Esophagus muscularis mucosa (tissue), 4 donors: ENCODE results near the gene HOTAIR.

ENCODE experiments used
- EP300 ChIP-seq: sonication (generic); formaldehyde crosslinking; IDR thresholded peaks from one replicate; pipeline ENCODE4 v1.6.1; 2017; ENCODE audit warnings: antibody characterized with exemption
- POLR2A ChIP-seq: fragments of 450-650 bp; IDR thresholded peaks from one replicate; pipeline ENCODE4 v1.6.1; 2017; ENCODE audit warnings: antibody characterized with exemption, moderate library complexity, mild to moderate bottlenecking, low read depth
- TF ChIP-seq, protein P1 (sequence below), 3 experiments: fragments of 200-600 bp in 2 of 3; fragments of 450-650 bp in 1 of 3; sonication (generic) in 2 of 3; IDR thresholded peaks; one replicate each; pipeline ENCODE4 v1.5.1; 2017 to 2019; ENCODE audit warnings: antibody characterized with exemption in 3 of 3, mild to moderate bottlenecking in 2 of 3, moderate library complexity in 1 of 3

DNA sequence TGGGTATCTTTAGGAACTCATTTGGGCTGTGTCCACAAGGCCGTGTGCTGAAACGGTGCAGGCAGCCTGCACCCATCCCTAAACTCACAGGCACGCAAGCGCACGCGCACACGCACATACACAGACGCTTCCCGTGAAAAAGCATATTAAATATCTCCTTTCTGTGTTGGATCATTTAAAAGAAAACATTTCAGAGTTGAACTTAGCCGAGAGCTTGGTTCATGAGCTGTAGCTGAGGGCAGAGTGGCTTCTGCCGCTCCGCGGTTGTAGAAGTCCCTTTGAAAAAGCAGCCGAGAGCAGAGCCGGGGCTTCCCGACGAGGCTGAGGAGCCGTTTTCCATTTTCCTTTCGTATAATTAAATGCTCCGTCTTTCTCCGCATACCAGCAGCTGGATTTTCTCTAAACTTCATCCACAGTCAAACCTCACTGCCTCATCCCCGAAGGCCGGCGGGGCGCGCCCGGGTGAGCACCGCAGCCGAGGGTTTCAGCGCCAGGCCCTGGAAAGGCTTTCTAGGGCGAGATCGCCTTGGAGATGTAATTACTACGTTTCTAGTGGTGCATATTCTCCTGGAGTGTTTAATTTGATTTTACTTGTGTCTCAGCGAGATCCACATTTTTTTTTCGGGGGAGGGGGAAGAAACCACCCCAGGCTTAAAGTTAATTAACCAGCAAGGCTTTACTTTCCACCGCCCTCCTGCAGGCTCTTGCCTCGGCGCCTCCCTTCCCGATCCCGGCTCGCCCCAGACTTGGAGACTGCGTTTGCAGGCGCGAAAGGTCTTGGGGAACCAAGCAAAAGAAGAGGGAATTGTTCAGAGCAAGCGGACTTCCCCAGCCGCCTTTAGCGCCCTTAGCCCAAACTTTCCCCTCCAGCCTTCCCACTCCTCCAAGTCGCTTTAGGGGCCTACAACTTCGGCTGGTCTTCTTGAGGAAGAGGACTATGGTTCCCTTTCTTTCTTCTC lies 39.1 kb downstream of the HOTAIR start:
- TF ChIP-seq, protein P1, sequence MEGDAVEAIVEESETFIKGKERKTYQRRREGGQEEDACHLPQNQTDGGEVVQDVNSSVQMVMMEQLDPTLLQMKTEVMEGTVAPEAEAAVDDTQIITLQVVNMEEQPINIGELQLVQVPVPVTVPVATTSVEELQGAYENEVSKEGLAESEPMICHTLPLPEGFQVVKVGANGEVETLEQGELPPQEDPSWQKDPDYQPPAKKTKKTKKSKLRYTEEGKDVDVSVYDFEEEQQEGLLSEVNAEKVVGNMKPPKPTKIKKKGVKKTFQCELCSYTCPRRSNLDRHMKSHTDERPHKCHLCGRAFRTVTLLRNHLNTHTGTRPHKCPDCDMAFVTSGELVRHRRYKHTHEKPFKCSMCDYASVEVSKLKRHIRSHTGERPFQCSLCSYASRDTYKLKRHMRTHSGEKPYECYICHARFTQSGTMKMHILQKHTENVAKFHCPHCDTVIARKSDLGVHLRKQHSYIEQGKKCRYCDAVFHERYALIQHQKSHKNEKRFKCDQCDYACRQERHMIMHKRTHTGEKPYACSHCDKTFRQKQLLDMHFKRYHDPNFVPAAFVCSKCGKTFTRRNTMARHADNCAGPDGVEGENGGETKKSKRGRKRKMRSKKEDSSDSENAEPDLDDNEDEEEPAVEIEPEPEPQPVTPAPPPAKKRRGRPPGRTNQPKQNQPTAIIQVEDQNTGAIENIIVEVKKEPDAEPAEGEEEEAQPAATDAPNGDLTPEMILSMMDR (IDR thresholded peaks at IDR 0.05): no peak
- no peak for TF ChIP-seq POLR2A
- TF ChIP-seq EP300: no peak
